Nucleus accumbens (tissue), 56 donors: ENCODE data around the gene TINCR.
A peak's percentile ranks its signal among the peaks of the same experiment; 100 is the strongest.

ENCODE experiments used
- DNase-seq, 56 donors: peaks; one replicate each; lab custom pipeline; 2025; lab: John Stamatoyannopoulos, UW

TINCR gene

DNA sequence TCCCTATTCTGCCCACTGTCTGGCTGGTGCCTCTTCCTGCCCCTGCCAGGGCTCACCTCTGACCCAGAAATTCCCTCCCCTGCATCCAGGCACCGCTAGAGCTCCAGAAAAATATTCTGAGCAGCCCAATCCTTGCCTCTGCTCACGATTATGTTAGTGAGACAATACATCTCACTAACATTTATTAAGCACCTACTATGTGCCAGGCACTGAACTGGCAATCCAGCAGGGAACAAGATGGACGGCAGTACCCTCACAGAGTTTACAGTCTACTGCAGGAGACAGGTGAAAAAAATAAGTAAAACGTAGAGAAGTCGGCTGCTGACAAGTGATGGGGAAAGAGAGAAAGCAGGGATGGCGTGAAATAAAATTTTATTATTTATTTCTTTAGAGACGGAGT is 5.5 kb downstream of the TINCR start:
- DNase-seq, result no peak

DNA sequence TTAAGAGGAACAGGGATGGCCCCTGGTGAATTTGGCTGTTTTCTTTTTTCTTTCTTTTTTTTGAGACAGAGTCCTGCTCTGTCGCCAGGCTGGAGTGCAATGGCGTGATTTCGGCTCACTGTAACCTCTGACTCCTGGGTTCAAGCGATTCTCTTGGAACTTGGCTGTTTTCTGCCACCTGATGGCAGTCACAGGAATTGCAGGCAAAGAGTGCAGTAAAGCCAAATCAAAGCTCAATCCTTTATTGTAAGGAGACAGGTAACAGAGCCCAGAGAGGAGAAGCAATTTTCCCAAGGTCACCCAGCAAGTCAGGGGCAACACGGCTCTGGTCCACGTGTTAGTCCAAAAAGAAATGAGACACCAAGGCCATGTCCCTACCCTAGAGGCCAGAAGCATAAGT is 6.2 kb downstream of the TINCR start:
- DNase-seq, result no peak

DNA sequence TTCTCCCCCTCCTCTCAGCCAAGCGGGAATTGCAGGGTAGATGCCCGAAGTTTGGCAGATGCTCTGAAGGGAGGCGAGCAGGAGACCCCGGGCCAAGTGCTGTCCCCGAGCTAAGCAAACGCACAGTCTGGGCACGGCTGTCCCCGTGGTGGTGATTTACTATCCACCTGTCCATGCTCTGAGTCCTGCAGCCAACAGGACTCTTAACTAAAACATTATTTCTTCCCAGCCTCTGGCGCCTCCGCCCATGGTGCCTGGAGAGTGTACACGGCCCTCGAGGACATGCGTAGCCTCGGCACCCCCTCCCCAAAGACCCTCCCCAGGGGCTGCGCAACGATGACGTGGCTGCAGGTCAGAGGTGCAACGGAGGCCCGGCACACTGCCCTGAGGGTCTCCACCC is 7.6 kb downstream of the TINCR start:
- DNase-seq, result no peak

DNA sequence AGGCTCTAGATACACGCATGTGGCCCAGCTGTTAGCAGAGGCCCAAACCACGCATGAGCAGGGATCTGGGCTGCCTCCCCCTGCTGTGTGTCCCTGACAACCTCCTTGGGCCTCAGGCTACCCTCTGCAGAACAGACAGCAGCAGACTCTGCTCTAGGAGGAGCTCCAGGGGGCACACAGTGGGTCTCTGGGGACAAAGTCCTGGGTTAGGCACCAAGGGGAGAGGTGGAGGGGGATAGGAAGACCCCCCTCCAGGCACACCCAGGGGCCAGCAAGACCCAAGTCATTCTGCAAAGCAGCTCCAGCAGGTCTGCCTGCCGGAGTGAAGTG is 8.0 kb downstream of the TINCR start:
- DNase-seq, result no peak

DNA sequence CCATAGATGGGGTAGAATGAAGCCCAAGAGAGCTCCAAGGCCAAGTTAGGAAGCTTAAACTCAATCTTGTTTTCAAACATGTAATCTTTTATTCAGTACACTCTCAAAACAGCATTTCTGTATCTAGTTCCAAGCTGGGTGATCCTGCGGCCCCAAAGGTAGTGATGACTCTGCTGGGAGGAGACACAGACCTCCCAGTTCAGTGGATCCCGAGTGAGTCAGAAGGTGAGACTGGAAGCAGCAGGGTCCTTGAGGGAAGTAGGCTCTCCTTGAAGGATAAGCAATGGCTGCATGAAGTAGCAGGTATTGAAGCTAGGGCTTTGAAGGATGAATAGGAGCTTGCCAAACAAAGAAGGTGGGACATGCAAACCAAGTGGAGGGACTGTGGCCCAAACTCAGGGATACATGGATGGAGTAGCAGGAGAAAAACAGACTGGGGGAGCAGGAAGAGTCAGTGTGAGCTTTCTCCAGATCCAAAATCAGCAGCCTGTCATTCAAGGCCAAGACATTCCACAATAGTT is 9.6 kb downstream of the TINCR start:
- no peak for DNase-seq

DNA sequence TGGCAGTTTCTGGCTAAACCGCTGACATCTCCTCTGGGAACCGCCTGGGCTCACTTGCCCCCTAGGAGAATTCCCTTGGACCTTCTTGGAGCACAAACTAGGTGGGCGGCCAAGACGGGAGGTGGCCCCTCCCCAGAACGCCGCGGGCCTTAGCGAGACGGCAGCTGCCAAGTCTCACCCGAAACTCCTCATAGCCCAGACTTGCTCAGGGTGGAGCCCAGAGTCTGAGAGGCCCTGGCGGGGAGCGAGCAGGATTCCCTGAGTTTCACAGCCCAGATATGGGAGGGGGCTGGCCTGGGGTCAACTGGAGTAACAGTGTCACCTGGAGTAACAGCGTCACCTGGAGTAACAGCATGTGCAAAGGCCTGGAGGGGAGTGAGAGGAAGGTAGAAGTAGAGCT is 10.1 kb downstream of the TINCR start:
- DNase-seq, result no peak

DNA sequence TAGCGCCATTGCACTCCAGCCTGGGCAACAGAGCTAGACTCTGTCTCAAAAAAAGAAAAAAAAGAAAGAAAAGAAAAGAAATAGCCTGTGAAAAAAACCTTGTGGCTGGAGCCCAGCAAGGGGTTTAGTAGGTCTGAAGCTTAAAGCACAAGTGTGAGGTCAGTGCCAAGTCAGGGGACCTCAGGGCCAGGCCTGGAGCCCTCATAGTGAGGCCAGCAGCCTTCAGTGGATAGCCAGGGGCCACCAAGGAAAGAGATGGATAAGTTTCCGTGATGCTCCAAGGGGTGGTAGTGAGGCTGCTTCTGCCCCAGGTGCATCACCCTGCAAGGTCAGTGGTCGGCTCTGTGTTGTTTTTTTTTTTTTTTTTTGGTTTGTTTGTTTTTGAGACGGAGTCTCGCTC is 12.9 kb downstream of the TINCR start:
- no peak for DNase-seq

DNA sequence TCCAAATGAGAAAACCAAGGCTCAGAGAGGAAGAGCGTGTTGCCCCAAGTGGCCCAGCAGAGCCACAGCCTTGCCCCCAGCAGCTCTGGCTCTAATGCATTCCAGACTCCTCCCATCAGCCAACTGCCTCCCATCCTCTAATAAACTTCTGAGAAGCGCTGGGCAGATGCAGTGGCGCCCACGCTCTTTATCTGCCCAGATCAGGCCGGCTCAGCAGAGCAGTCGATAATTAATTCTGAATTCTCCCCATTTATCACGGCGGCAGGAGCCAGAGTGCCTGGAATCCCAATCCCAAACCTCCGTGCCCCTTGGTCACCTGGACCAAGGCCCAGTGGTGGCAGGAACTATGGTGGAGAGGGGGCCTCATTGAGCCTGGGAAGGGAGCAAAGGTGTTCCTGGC is 13.9 kb downstream of the TINCR start:
- no peak for DNase-seq

DNA sequence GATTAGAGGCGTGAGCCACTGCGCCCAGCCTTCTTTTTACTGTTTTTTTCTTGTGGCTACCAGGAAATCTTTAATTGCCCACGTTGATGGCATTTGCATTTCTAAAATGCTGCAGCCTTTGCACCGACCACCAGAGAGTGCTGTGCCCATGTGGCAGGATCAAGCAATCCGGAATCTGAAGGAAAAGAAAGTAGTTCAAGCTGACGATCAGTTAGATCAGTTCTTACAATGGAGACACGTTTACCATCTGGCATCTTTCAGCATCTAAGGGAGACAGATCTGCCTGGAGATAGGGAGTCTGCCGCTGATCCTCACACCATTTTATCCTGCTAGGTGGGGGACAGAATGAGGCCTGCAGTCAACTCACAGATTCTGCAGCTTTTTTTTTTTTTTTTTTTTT is 19.9 kb downstream of the TINCR start:
- DNase-seq, result peak in 1 of 56 donors; percentile 7

DNA sequence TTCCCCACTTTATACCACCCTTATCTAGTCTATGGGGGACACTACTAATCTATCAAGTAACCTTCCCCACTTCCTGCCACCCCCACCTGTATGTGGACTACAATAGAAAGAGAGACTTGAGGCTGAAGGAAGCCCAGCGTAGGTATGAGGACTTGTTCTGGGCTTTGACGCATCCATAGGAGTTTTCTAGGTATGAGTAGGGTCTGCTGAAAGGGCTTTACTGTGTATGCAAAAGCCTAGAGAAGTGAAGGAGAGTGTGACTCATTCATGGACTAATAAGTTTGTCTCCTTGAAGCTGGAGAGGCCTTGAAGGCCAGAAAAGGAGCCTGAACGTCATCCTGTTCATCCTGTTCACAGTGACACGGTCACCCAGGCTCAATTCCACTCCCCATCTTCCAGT is 21.8 kb downstream of the TINCR start:
- DNase-seq, result no peak

DNA sequence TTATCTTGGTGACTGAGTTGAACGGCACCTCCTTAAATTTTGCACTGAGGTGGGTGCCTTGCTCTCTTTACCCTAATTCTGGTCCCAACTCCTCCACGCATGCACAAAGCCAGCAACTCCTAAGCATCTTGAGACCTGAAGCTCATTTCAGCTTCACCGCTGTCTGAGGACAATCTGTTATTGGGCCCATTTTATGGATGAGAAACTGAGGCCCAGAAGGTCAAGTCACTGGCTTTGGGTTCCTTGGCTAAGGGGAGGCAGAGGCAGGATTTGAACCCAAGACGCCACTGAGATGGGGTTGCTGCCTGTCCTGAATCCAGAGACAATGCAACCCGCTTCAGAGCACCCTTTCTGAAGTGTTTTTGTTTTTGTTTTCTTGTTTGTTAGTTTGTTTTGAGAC is 22.7 kb downstream of the TINCR start:
- no peak for DNase-seq

DNA sequence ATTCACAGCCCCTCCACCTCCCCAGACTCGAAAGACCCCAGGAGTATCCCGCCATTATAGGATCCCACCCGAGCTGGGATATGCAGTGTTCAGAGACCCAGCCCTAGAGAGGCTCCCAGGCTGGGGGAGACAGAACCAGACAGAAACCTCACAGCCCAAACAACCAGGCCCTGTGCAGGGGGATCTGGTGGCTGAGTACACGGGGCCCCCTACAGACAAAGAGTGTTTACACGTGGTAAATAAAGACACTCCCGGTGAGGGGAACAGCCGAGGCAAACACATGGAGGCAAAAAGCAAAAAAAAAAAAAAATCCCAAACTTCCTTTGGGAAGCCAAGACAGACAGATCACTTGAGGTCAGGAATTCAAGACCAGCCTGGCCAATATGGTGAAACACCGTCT is 25.1 kb downstream of the TINCR start:
- no peak for DNase-seq

DNA sequence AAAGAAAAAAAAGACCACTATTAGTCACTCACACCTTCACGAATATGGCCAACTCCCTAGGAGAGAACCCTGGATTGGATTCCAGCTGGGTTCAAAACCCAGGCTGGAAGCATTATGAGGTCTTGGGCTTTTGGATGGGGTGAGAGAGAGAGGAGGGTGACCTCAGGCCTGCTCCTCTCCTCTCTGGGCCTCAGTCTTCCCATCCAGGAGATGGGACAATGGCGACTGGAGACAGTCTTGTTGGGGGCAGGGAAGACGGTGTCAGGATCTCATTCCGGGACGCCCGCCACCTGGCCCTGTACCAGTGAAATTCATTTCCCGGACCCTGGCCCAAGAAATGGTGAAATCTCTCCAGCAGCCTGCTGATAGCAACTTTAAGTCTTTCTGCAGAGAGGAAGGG is 26.3 kb downstream of the TINCR start:
- no peak for DNase-seq

DNA sequence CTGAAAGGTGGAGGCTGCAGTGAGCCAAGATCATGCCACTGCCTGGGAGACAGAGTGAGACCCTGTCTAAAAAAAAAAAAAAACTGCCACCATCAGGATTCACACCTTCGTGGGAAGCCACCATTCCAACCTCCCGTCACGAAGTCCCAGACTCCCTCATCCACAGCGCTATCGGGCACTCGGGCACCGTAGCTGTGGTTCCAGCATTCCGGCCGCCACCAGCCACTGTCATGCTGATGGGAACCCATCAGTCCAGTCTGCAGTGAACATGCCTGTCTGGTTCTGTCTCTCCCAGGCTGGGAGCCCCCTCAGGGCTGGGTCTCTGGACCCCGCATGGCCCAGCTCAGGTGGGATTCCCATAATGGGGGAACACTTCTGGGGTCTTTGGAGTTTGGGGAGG is 27.5 kb downstream of the TINCR start:
- DNase-seq, result no peak

DNA sequence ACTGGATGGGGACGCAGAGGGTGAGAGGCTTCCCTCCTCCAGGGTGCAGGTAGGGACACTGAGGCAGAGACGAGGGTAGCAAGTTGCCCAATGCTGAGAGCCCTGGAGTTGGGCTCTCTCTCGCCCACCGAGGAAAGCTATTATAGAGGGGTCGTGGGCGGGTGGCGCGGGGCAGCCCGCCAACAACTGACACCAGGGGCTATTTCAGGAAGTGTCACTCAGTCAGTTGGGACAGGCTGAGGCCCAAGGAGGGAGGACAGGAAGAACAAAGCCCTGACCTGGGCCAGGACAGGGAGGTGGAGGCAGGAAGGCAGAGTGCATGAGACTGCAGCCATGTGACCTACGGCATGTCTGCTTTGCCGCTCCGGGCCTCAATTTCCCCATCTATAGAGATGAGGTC is 29.9 kb downstream of the TINCR start:
- DNase-seq, result no peak

DNA sequence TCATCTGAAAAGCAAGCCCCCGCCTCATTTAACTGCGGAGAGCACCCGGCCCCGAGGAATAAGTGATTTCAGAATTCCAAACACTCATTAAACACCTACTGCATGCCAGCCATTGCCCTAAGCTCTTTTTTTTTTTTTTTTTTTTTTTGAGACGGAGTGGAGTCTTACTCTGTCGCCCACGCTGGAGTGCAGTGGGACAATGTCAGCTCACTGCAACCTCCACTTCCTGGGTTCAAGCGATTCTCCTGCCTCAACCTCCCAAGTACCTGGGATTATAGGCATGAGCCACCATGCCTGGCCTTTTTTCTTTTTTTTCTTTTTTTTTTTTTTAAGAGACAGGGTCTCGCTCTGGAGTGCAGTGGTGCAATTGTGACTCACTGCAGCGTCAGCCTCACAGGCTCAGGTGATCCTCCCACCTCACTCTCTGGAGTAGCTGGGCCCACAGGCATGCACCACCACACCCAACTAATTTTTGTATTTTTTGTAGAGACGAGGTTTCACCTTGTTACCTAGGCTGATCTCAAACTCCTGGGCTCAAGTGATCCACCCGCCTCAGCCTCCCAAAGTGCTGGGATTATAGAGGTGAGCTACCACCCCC is 30.7 kb downstream of the TINCR start:
- peak in 34 of 56 donors; percentile 1 to 75 (median 23) for DNase-seq

DNA sequence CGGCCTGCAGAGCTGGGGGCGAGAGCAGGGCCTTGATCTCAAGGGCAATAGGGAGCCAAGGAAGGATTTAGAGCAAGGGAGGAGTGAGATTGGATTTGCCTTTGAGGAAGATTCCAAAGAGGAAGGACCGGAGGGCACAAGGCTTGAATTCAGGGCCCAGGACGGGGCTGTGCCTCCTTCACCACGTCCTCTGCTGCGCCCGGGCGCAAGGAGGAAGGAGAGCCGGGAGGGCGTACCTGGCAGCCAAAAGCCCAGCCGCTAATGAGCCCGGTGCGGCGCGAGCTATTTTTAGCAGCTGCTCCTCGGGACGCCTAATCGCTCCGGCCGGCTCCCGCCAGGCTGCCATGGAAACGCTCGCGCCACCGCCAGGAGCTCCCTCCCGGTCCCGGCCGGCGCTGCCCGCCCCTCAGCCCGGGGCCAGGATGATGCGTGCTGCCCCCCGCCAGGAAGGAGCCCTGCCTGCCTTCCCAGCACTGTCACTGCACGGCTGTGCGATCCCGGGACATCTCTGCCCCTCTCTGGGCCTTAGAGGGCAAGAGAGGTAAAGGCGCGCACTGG is 31.3 kb downstream of the TINCR start:
- peak in 45 of 56 donors; percentile 7 to 77 (median 33) for DNase-seq

DNA sequence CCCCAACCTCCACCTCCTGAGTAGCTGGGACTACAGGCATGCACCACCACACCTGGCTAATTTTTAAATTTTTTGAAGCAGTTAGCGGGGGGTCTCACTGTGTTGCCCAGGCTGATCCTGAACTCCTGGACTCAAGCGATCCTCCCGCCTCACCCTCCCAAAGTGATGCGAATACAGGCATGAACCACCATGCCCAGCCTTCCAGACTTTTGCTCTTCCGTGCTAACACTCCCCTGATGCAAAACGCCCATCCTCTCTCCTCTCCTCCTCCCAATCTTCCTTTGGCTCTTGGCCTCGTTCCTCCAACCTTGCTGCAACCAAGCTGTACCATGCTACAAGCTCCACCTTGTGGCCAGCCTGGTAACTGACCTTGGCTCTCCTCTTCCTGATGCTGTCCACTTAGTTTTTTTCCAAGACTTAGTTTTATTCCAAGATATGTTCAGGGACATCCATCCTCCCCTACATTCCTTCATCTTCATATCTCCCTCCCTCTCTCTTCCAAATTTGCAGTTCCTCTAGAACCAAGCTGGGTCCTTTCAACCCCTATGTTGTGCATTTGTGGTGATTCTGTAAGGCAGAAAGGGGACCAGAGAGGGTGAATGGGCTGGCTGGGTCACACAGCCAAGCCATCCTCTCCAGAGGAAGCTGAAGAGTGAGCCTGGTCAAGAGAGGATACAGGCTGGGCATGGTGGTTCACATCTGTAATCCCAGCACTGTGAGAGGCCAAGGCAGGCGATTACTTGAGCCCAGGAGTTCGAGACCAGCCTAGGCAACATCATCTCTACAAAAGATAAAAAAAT is 32.8 kb downstream of the TINCR start:
- DNase-seq, result no peak

DNA sequence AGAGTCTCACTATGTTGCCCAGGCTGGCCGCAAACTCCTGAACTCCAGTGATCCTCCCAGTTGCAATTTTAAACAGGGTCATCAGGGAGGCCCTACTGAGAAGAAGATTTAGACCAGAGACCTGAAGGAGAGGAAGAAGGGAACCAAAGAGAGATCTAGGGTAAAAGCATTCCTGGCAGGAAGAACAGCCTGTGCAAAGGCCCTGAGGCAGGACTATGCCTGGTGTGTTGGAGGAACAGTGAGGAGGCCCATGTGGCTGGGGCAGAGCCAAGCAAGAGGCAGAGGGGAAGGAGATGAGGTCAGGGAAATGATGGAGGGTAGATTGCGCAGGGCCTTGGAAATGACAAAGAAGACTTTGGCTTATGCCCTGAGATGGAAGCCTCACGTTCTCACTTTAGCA is 34.5 kb downstream of the TINCR start:
- no peak for DNase-seq

DNA sequence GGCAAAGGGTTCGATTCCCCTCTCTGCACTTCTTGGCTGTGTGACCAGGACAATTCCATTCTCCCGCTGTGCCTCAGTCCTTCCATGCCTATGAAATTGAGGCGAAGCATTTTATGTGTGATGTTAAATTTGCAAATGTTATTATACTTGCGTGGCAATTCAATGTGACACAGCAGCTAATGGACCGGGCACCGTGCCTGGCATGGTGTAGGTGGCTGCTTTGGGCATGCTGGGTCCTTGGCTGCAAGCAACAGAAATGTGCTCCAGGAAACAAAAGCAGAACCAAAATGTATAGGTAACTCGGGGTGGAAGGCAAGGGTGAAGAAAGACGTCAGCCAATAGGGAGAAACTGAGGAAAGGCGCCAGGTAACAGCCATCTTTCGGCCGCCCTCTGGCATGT is 37.1 kb downstream of the TINCR start:
- DNase-seq, result no peak

DNA sequence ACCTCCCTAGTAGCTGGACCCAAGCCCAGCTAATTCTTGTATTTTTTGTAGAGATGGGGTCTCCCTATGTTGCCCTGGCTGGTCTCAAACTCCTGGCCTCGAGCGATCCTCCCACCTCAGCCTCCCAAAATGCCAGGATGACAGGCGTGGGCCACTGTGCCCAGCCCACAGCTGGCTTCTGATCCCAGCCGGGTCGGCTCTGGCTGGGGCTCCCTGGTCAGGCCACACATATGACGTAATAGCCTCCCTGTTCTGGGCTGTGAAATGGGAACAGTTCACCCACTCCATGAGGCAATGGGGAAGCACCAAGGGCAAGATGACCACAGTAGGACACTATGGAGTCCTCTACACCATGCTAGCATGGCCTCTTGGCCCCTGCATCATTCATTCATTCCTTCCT is 41.1 kb downstream of the TINCR start:
- DNase-seq, result no peak

DNA sequence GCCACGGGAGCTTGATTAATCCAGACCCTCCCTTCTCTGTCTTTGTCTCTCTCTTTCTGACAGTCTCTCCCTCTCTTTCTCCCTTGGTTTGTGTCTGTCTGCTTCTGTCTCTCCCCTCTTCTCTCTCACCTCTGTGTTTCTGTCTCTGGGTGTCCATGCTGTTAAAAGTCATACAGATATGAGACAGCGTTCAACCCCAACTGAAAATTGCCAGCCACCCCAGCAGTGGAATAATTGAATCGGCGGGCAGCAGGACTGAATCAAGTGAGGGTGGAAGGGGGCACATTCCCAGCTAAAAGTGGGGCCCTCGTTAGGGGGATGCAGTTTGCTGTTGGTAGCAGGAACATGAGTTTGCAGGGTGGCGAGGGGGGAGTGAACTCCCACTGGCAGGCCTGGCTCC is 43.7 kb downstream of the TINCR start:
- DNase-seq, result no peak
